OCI-LY1 (cell line): ENCODE data around the gene MTM1.

Source experiments
- H2AFZ ChIP-seq: fragments of 200-600 bp; sonication (generic), shearing (Covaris generic); 2 replicates; pipeline ENCODE4 v1.6.0; 2014; ENCODE audit warnings: antibody characterized with exemption, mild to moderate bottlenecking, low read length
- H3F3A ChIP-seq: fragments of 200-600 bp; sonication (generic), shearing (Covaris generic); 2 replicates; pipeline ENCODE4 v1.6.0; 2014; ENCODE audit warnings: mild to moderate bottlenecking, antibody characterized with exemption, low read length, moderate library complexity; ENCODE audit not compliant: insufficient read depth
- H3K27ac ChIP-seq: fragments of 200-600 bp; sonication (generic); 2 replicates; pipeline ENCODE4 v1.5.1; 2014; ENCODE audit warnings: low read length, mixed run types, mild to moderate bottlenecking, low read depth; ENCODE audit not compliant: poor library complexity, severe bottlenecking
- H3K27me3 ChIP-seq: fragments of 200-600 bp; sonication (generic); 2 replicates; pipeline ENCODE4 v1.6.0; 2014; ENCODE audit warnings: antibody characterized with exemption, mild to moderate bottlenecking, low read length, moderate library complexity; ENCODE audit not compliant: insufficient read depth
- H3K36me3 ChIP-seq: fragments of 200-600 bp; sonication (generic); 2 replicates; pipeline ENCODE4 v1.6.1; 2014; ENCODE audit warnings: mild to moderate bottlenecking, antibody characterized with exemption, low read length, moderate library complexity, mixed read lengths; ENCODE audit not compliant: insufficient read depth
- H3K4me1 ChIP-seq: fragments of 200-600 bp; sonication (generic); 2 replicates; pipeline ENCODE4 v1.5.1; 2014; ENCODE audit warnings: mild to moderate bottlenecking, low read length, moderate library complexity; ENCODE audit not compliant: insufficient read depth, severe bottlenecking
- H3K4me2 ChIP-seq: fragments of 200-600 bp; sonication (generic), shearing (Covaris generic); 2 replicates; pipeline ENCODE4 v1.6.1; 2014; ENCODE audit warnings: low read length
- H3K4me3 ChIP-seq: fragments of 200-600 bp; sonication (generic); 2 replicates; pipeline ENCODE4 v1.5.1; 2014; ENCODE audit warnings: low read length, low read depth, mild to moderate bottlenecking, mixed read lengths; ENCODE audit not compliant: poor library complexity, severe bottlenecking
- H3K79me2 ChIP-seq: fragments of 200-600 bp; shearing (Covaris generic); 2 replicates; pipeline ENCODE4 v1.6.1; 2016; ENCODE audit warnings: mixed run types, low read length, mixed read lengths; ENCODE audit not compliant: insufficient read depth
- H3K9ac ChIP-seq: fragments of 200-600 bp; sonication (generic), shearing (Covaris generic); 2 replicates; pipeline ENCODE4 v1.6.1; 2014; ENCODE audit warnings: mild to moderate bottlenecking, low read length, mixed read lengths
- H3K9me2 ChIP-seq: fragments of 200-600 bp; sonication (generic), shearing (Covaris generic); 2 replicates; pipeline ENCODE4 v1.6.1; 2014; ENCODE audit warnings: low read depth, mild to moderate bottlenecking, low read length, mixed read lengths
- H3K9me3 ChIP-seq: fragments of 200-600 bp; shearing (Covaris generic); 2 replicates; pipeline ENCODE4 v1.6.1; 2014; ENCODE audit warnings: low read length, mixed read lengths
- H4K20me1 ChIP-seq: fragments of 200-600 bp; sonication (generic), shearing (Covaris generic); 2 replicates; pipeline ENCODE4 v1.6.0; 2016; ENCODE audit warnings: mild to moderate bottlenecking, low read length; ENCODE audit not compliant: insufficient read depth
- CTCF ChIP-seq: fragments of 200-600 bp; sonication (generic), shearing (Covaris generic); IDR thresholded peaks from 2 replicates; pipeline ENCODE4 v1.5.1; 2017; ENCODE audit warnings: mild to moderate bottlenecking, antibody characterized with exemption, low read length, moderate library complexity, mixed read lengths
- EZH2 ChIP-seq: fragments of 200-600 bp; sonication (generic), shearing (Covaris generic); IDR thresholded peaks from 2 replicates; pipeline ENCODE4 v1.8.0; 2017; ENCODE audit warnings: borderline replicate concordance, mixed run types, mild to moderate bottlenecking, antibody characterized with exemption, low read length, moderate library complexity, mixed read lengths

Gene MTM1

GRCh38 chrX:150700107-150700506 lies 131.7 kb downstream of the MTM1 start:
- Histone ChIP-seq H3K4me3 (no peak overlapping the region), H2AFZ (no peak overlapping the region), H3K27me3 (no peaks in the 10 kb centered on the region), H3K9me2 (no peaks in the 10 kb centered on the region), H3F3A (no peaks in the 10 kb centered on the region), H3K4me2 (no peak overlapping the region), H3K79me2 (peaks cover 26% of the 10 kb centered on the region), H3K36me3 (peaks cover 56% of the 10 kb centered on the region), H3K27ac (peak overlapping the region; percentile 49), H3K9me3 (no peaks in the 10 kb centered on the region), H3K4me1 (peaks cover 49% of the 10 kb centered on the region), H3K9ac (no peak overlapping the region), H4K20me1 (no peaks in the 10 kb centered on the region)
- no peak for TF ChIP-seq CTCF
- TF ChIP-seq EZH2 = no peak

DNA sequence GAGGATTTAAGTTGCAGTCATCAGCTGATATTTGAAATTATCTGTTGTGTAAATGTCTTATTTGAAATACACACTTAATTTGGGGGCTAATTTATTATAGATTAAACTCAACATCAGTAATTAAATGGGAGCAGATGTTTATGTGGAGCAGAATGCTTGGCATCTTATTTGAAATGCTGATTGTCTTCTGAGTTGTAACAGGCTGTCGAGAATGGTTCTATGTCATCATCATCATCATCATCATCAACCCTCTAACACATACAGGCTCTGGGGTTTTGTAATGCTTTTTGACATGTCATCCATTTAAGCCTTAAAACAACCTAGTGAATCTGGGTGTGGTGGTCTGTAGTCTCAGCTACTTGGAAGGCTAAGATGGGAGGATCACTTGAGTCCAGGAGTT lies 133.0 kb downstream of the MTM1 start:
- H3K79me2 ChIP-seq = peaks cover 26% of the 10 kb centered on the region

GRCh38 chrX:150702966-150703694 lies 134.7 kb downstream of the MTM1 start:
- H3K9me3 ChIP-seq = no peaks in the 10 kb centered on the region
- no peak overlapping the region for H3K4me2 ChIP-seq
- peaks cover 68% of the 10 kb centered on the region for H3K36me3 ChIP-seq
- no peak overlapping the region for H3K27ac ChIP-seq
- no peaks in the 10 kb centered on the region for H3F3A ChIP-seq
- no peaks in the 10 kb centered on the region for H3K27me3 ChIP-seq
- peaks cover 19% of the 10 kb centered on the region for H3K4me1 ChIP-seq
- no peak for TF ChIP-seq CTCF
- TF ChIP-seq EZH2 = no peak
- H4K20me1 ChIP-seq = no peaks in the 10 kb centered on the region
- H2AFZ ChIP-seq = no peak overlapping the region
- H3K9ac ChIP-seq = no peak overlapping the region
- H3K4me3 ChIP-seq = no peak overlapping the region
- 0 out of 2 replicates have a peak, but pooled peaks cover 12% of the 10 kb centered on the region for H3K79me2 ChIP-seq
- no peaks in the 10 kb centered on the region for H3K9me2 ChIP-seq

More for the DNA sequence above, 133.0 kb downstream of the MTM1 start:
- Histone ChIP-seq H3K4me1 (peaks cover 36% of the 10 kb centered on the region), H3F3A (no peaks in the 10 kb centered on the region), H3K9me3 (no peaks in the 10 kb centered on the region), H3K4me2 (no peak overlapping the region), H4K20me1 (no peaks in the 10 kb centered on the region), H2AFZ (no peak overlapping the region), H3K4me3 (no peak overlapping the region), H3K9ac (no peak overlapping the region), H3K9me2 (no peaks in the 10 kb centered on the region), H3K27ac (no peak overlapping the region), H3K27me3 (no peaks in the 10 kb centered on the region), H3K36me3 (peaks cover 68% of the 10 kb centered on the region)
- TF ChIP-seq CTCF (no peak), EZH2 (no peak)
